ENCODE results near the gene ARHGAP44.
"Not testable (repeated sequence)": the region's sequence is repeated elsewhere in the genome, so short reads cannot be mapped to it uniquely, and the experiment has no call there.

The ARHGAP44 gene

DNA sequence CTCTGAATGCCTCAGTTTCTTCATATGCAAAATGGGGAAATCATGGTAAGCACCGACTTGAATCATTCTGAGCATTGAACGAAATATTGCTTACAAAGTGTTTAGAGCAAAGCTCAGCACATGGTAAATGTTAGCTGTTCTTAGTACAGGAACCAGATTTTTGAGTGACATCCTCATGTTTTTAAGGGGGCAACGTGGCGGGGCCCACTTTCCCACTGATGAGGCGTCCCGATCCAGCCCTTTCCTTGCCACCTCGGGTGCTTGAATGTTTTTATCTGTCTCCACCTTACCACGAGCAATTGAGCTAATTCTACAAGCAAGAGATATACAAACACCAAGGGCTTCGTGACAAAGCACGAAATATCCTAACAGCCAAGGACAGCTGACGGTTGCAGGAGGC lies 178.7 kb downstream of the ARHGAP44 start:
- DNase-seq, result no peak

DNA sequence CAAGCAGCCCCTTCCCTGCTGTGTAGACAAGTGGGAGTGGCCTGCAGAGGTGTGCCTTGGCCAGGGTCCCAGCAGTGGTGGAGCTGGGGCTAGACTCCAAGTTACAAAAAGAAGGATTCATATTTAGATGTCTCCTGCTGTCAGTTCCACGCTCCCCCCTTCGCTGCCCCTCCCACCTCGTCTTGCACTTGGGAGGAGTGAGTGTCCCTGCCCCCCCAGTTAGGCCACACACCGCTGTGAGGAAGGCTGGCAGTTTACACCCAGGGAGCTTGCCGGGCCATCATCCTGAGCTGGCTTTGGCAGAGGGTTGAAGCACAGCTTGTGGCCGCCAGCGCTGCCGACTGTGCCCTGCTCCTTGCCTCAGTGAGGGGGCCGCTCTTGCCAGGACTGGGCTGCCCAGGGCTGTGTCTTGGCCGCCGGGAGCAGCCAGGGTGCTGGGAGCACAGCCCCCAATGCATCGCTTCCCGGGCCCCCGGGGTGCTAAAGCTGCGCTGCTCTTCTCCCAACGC lies 184.3 kb downstream of the ARHGAP44 start:
- no peak for DNase-seq

DNA sequence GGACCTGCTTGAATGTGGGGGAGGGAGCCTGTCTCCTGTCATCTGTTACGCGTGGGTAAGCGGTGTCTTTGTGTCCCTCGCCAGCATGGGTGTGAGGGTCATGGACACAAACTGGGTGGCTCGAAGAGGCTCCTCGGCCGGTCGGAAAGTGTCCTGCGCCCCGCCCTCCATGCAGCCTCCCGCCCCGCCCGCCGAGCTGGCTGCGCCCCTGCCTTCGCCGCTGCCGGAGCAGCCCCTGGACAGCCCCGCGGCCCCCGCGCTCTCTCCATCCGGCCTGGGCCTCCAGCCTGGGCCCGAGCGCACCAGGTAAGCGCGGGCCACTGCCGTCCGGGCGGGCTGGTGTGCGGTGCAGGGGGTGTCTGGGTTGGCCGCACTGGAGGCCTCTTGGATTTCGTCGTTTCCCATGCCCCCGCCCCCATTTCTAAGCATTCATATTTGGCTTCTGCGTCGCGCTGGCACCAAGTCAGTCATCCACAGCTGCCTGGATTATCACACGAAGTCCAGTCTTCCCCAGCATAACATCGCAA lies 184.8 kb downstream of the ARHGAP44 start:
- DNase-seq, result no peak

DNA sequence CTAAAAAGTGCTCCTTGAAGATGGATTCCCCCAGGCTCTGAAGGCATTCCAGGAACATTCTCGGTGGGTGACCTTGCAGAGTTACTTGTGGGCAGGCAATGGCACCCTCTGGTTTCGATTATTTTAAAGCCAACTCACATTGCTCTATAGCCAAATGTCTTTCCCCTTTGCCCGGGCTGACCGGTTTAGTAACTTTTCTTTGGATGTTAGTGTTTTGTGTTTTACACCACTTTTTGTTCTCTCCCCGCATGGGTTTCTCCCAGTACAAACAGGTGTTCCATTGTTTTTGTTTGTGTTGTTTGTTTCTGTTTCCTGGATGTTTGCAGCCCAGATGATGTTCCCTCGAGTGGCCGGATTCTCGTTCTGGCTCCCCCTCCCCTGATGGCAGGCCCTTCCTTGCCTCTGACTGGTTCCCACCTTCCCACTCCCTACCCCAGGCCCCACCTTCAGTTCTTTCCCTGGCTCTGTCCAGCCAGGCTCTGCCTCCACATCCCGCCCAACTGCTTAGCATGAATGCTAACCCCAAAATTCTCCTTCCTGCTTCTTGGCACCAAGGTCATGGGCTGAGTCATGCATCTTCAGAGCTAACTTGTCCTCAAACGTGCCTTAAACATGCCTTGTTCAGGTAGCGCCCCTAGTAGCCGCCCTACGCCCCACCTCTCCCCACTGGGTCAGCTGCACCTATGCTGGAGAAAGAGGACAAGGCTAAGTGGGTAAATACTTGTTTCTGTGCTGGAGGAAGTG lies 187.9 kb downstream of the ARHGAP44 start:
- no peak for DNase-seq

DNA sequence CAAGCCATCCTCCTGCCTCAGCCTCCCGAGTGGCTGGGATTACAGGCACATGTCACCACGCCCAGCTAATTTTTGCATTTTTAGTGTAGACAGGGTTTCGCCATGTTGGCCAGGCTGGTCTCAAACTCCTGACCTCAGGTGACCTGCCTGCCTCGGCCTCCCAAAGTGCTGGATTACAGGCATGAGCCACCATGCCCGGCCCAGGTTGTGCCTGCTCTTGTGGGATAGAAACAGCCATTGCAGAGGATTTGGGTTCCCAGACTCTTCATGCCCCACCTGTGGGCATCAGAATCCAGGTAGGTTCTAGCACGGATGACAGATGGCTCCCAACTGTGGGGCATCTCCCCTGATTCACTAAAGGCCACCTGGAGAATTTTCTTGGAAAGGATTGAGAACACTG lies 189.5 kb downstream of the ARHGAP44 start:
- DNase-seq, result not testable (repeated sequence)

DNA sequence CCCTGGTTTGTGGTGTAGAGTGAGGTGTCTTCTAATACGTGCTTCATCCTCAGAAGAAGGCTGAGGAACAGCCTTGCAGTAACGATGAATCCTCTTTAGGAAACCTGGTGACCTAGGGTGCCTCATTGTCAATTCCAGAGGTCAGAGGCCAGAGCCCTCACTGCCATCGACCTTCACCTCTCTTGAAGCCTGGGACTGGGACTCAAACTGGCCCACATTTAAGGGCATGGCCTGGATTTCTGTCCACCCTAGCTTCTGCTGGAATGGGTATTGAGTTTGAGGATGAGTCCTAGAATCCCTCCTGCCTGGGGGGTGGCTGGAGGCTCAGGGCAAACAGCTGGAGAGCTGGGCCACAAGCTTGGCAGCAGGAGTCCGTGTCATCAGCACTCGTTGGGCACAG lies 189.9 kb downstream of the ARHGAP44 start:
- DNase-seq, result no peak

DNA sequence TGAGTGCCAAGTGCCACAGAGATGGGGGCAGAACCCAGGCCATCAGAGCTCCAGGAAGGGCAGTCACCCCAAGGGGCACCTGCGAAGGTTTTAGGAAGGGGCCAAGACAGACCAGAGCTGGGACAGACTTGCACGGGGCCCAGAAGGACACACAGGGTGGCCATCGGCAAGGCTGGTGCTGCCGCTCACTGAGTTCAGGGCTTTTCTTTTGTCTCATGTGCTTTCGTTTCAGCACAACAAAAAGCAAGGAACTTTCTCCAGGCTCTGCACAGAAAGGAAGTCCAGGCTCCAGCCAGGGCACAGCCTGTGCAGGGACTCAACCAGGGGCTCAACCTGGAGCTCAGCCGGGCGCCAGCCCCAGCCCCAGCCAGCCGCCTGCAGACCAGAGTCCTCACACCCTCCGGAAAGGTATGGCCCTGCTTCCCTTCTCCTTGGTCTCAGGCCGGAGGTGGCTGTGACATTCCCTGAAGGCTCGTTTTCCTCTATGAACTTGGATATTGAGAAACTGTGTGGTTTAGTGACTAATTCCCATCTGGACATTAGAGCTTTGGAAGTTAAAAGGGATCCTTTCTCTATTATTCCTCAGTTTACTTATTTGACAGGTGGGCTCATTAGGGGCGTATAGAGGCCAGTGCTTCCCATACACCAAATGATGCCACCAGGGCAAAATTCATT lies 190.7 kb downstream of the ARHGAP44 start:
- no peak for DNase-seq

DNA sequence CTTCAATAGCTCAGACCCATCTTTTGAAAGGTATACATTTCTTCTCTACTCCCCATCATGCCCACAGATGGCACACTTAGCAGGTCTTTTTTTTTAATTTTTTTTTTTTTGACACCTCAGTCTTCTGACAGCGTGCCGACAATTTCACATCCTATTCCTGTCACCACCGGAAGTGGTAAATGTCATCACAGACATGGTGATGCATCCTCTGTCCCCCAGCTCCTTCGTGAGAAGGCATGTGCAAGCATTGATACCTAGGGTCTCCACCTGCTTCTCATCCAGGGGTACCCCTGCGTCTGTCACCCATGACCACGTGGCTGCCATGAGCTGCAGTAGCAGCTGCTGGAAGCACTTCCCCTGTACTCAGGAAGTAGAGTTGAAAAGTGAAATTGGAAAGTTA lies 192.9 kb downstream of the ARHGAP44 start:
- no peak for DNase-seq

DNA sequence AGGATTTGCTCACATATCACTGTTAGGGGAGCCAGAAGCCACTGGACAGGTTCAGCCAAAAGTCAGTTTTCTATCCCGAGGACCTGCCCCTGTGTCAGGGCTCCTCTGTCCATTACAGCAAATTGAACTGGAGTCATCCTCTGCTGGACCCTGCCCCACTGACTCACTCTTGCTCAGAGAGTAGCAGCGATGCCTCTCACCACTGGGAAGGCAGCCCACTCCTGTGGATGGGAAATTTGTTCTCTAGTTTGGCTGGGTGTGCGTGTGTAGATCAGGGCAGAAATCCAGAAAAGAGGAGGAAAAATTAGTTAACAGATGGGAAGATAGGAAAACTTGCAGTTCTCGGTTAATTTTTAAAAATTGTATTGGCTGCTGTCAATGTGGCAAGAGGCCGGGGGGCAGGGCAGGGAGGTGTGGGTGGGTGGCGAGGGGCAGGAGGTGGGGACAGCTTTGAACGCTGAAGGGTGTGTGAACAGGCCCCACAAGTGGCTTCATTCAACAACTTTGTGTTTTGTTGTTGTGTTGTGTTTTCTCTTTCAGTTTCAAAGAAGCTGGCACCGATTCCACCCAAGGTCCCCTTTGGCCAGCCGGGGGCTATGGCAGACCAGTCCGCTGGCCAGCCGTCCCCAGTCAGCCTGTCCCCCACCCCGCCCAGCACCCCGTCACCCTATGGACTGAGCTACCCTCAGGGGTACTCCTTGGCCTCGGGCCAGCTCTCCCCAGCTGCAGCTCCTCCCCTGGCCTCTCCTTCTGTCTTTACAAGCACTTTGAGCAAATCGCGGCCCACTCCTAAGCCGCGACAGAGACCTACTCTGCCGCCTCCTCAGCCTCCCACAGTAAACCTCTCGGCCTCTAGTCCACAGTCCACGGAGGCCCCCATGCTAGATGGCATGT lies 194.9 kb downstream of the ARHGAP44 start:
- DNase-seq, result no peak

DNA sequence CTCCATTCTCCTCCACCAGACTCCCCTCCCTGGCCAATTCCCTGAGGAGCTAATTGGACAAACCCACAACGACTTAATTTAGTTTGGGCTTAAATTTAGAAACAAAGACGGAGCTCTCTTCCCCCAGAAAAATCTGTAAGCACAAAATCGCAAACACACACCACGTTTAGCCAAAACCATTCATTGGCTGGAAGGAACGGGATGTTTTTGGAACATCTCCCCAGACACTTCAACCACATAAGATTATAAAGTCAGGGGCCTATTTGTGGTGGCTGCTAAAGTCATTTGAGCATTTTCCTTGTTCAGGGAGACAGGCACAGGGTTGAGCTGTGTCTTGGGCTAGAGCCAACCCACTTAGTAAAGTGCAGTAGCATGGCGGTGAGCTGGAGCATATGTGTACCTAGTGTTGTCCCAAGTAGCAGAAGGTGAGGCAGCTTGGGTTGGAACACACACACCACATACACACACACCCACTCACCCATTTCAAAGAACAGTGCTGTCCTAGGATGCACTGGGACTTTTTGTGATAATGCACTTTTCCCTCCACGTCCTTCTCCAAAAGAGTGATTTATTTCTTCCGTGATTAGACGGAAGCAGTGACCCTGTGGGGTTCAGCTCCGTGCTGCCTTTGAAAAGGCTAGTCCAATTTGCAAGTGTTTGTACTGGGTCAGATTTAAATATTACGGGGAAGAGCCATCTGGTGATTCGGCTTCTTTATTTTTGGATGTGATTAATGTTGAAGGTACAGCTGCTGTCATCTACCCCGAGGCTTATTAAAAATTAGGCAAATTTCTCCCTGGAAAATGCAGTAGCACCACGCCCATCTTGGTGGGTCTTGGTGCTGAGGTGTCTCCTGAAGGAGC lies 196.4 kb downstream of the ARHGAP44 start:
- no peak for DNase-seq

DNA sequence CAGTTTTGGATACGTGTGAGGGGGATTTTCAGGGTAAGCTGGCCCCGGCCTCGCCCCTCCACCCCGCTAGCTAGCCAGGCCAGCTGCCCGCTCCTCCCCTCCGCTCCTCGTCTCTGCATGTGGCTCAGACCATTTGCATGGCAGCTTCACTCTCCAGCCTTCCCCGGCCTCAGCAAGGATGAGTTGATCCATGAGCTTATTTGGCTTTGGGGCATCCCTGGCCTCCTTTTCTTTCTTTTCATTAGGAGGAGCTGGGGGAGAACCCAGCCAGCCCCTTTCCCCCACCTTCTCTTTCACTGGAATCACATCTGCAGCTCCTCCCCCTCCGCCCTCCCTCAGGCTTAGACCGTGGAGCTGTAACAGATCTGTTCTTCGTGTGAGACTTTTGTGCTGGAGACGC lies 197.8 kb downstream of the ARHGAP44 start:
- no peak for DNase-seq

DNA sequence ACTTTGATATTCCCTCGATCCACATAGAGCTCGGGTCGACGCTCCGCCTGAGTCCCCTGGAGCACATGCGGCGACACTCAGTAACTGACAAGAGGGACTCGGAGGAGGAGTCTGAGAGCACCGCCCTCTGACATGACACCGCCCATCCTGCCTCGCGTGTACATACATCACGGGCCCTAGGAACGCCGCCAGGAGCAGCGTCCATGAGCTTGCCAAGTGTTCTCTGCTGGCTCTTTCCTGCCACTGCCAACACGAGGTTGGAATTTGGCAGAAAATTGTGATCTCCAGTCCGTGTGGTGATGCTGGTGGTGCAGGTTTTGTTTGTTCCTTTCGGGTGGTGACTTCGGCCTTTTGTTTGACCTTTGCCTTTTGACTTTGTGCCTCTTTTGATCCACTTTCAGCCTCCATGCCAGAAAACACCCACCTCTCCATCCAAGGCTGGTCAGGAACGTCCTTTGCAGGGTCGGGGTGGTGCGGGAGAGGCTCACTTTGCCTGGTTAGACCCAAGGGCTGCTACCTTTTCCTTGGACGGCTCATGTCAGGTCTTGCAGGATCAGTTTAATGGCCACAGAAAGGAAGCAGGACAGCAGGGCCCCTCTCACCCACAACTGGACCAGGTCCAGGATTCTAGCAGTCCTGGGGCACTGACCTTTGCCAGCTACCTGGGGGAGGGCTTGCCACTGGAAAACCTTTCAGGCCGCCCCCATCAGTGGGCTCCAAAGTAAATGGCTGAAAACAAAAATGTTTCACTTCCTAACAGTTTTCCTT lies 200.9 kb downstream of the ARHGAP44 start:
- DNase-seq, result peak; percentile 81

DNA sequence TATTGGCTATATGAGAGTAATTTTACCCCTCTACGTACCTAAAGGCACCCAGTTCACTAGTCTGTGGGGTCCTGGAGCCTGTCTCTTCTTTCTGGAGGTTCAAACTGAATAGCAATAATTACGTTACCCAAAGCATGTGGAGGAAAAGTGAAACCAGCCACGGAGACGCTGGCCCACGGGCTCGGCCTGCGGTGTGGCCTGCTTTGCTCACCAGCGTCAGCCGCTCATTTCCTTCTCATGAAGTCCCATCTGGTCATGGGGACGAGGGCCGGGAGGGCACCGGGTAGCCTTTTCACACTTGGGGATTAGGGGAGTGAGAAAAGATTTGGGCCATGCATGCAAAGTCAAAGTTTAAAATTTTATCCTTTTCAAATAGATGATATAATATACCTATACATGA lies 201.6 kb downstream of the ARHGAP44 start:
- DNase-seq, result no peak

DNA sequence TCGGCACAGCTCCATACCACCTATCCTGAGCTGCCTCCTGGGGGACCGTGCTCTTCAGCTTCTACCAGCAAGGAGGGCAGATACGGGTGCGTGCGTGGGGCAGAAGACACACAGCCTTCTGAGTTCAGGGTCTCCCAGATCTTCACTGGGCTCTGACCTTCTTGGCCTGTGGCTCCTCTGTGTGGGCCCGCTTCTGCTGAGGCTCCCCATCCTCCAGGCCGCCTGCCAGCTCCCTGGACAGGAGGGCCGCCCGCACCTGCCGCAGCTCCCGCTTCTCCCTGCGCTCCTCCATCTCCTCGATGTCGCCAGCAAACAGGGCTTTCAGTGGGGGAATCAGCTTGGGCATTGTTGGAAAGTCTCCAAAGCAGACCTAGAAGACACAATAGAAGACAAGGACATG lies 203.4 kb downstream of the ARHGAP44 start:
- DNase-seq, result no peak

DNA sequence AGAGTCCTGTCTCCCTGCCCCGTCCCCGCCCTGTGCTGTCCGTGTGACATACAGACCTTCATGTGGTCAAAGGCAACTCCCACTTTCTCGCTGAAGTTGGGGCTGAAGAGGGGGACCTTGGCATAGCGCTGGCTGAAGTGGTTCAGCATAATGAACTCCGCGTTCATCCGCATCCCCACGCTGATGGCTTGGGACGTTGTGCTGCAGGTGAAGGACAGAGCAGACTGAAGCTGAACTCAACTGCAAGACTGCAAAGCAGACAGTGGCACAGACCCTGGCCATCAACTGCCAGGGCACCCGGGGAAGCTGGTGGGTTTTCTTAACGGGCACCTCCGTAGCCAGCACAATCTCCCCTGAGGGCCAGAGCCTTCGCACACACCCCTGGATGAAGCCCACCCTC lies 204.3 kb downstream of the ARHGAP44 start:
- no peak for DNase-seq

DNA sequence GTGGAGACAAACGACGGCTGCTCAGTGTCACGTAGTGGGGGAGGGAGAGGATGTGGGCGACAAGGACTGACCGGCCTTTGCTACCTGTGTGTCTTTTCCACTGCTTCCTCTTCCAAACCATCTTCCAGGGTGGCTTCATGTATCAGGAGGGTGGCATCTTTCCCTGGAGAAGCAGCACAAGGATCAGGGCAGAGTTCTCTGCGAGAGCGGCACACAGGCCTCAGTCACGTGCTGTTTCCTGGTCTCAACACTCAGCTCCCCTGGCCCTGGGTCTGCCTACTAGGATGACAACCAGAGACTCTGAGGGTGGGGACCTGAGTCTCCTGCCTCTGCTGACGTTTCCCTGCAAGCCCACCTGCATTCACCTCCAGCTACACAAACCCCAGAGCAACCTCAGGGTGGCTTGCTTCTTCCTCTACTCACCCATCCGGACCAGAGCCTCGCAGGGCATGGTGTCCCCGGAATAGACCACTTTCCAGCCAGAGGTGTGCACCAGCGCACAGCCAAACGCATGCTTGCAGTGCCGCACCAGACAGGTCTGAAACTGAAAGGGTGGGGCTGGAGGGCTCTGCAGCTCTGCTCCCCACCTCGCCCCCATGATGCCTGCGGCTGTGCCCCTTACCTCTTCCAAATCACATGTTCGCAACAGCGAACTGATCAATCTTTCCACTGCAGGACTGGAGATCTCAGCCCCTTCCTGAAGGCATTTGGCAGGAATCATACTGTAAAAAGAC lies 205.2 kb downstream of the ARHGAP44 start:
- DNase-seq, result no peak

DNA sequence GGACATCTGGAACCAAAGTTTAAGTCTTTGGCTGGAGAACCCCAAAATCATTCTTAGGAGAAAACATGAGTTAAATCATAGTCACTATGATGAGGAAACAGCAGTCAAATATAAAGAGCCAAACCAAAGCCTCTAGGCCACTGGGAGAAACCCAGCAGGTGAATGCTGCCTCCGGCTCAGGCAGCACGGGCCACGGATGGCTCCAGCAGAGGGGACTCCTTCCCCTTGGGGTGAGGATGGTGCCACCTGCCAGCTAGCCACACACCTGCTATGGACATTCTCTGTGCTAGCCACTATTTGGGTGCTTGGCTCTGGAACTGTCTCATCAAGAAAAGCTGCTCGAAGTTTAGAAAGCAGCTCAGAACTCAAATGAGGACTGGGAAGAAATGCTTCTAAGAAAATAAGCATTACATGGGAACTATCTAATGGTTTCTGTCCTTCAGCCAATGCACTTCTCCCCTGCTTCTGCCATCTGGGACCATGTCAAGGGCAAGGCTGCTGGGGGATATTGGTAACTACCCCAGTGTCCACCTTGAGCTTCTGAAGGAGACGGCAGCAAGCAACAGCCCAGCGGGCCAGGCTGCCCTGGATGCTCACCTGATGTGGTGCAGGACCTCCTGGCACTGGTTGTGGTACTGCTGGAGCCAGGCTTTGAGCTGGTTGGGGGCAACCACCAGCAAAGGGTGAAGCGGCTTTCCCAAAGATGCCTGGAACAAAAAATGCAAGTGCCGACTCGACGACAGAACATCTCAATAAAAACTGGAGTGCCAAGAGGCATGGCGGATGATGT lies 206.0 kb downstream of the ARHGAP44 start:
- DNase-seq, result no peak

DNA sequence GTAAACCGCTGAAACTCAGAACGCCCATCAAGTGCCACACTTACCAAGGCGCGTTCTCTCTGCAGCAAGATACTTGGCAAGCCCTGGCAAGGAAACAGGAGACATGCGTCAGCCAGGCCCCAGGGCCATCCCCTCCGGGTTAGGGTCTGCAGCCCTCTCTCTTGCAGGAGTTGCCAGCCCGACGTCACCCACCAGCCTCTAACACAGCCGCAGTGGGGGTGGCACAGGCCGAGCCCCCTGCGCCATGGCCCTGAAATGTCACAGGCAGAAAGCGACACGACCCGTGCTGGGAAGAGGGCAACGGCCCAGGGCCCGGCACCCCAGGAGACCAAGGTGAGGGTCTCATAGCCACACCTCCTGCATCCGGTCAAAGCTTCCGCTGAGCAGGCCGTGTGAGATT lies 206.6 kb downstream of the ARHGAP44 start:
- no peak for DNase-seq

DNA sequence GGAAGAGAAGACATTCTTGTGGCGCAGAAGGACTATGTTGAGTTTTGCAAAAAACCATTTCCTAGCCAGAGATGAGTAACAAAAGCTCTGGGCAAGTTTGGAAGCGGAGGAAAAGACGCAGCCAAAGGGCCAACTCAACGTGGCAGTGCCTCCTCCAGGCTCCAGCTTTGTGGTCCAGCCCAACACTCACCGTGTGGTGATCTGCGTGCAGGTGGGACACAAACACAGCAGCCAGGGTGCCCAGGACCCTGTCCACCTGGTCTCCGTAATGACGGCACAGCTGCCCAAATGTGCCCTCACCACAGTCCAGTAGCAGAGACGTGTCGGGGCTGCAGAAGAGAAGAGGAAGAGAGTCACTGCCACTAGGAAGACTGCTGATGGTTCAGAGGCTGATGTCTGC lies 207.1 kb downstream of the ARHGAP44 start:
- DNase-seq, result no peak

DNA sequence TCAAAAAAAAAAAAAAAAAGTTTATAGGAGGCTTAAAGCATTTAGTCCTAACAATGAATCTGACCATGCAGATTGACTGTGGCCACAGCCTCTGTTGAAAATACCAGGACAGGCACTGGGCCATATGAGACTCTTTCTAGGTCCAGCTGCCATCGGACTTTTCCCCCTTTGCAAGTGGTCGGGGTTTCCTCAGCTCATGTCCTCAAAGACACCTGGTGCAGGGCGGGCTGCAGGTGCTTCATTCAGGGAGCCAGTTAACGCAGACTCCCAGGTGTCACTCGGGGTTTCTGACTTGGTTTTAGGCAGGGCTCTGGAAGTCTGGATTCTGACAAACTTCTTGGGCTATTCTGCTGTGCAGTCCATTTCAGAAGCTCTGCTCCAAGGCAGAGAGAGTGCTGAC lies 207.6 kb downstream of the ARHGAP44 start:
- no peak for DNase-seq
